Gastrocnemius medialis (tissue), 4 donors: ENCODE measurements around the gene GOSR2. TPM values are rescaled to one million over a fixed set of nuclear protein-coding genes. Genes with fewer than 3 reads are reported as not detected.

Experiments
- ATAC-seq, 2 donors: fragments of 150-250 bp; one replicate each; pipeline ENCODE4 v1.9.1; 2016
- DNase-seq, 2 donors: peaks; one replicate each; pipeline ENCODE4 v3.0.0-alpha.2; 2019
- H3K27ac ChIP-seq, 4 donors: fragments of 200-600 bp; sonication (generic); 1 replicate in 1 of 4; 2 replicates in 3 of 4; pipeline ENCODE4 v1.5.1; 2016 to 2018; ENCODE audit warnings: mild to moderate bottlenecking in 2 of 4, moderate library complexity in 1 of 4
- H3K27me3 ChIP-seq, 3 donors: fragments of 200-600 bp; sonication (generic) in 2 of 3; 1 replicate in 1 of 3; 2 replicates in 2 of 3; pipeline versions ENCODE4 v1.5.1 to v1.6.0; 2016 to 2019; ENCODE audit warnings: mild to moderate bottlenecking in 1 of 3, moderate library complexity in 1 of 3
- H3K36me3 ChIP-seq, 2 donors: fragments of 200-600 bp; sonication (generic) in 1 of 2; one replicate each; pipeline ENCODE4 v1.5.1; 2017 to 2018
- H3K4me1 ChIP-seq, 2 donors: fragments of 200-600 bp; sonication (generic) in 1 of 2; one replicate each; pipeline ENCODE4 v1.5.1; 2016 to 2017; ENCODE audit warnings: mild to moderate bottlenecking in 2 of 2
- H3K4me3 ChIP-seq, 4 donors: fragments of 200-600 bp; sonication (generic) in 3 of 4; 1 replicate in 1 of 4; 2 replicates in 3 of 4; pipeline ENCODE4 v1.5.1; 2016 to 2019; ENCODE audit warnings: mild to moderate bottlenecking in 2 of 4
- H3K9me3 ChIP-seq, 3 donors: fragments of 200-600 bp; sonication (generic) in 2 of 3; 1 replicate in 1 of 3; 2 replicates in 2 of 3; pipeline ENCODE4 v1.5.1; 2016 to 2019
- POLR2A ChIP-seq, 2 donors: fragments of 450-650 bp; IDR thresholded peaks; one replicate each; pipeline ENCODE4 v1.6.1; 2017; ENCODE audit warnings: antibody characterized with exemption in 2 of 2, mild to moderate bottlenecking in 2 of 2, moderate library complexity in 2 of 2
- in situ Hi-C, 4 donors: fragments of 200-750 bp; cut with MboI; loops; one replicate each; pipeline versions ENCODE4 v1.15.0 to v1.8.0; 2017; ENCODE audit warnings: low sequenced_read_pairs in 4 of 4
- intact Hi-C: fragments of 100-400 bp; cut with DNase I; formaldehyde crosslinking; loops from one replicate; pipeline ENCODE4 v1.15.1; 2023; ENCODE audit warnings: low total_unique reads
- total RNA-seq, 4 donors: library from RNA; depleted of rRNA; stranded (reverse); fragments of >200 nt; gene quantifications; one replicate each; pipeline versions ENCODE4 v1.1.0 to v1.2.3, GENCODE V29; 2016
- TF ChIP-seq, protein P1 (sequence below), 5 experiments: fragments of 450-650 bp in 3 of 5; fragments of 200-600 bp in 2 of 5; sonication (generic) in 2 of 5; IDR thresholded peaks in 4 of 5; conservative IDR thresholded peaks in 1 of 5; 1 replicate in 4 of 5; 2 replicates in 1 of 5; pipeline ENCODE4 v1.5.1; 2016 to 2019; ENCODE audit warnings: antibody characterized with exemption in 5 of 5, mild to moderate bottlenecking in 3 of 5, moderate library complexity in 3 of 5

Gene GOSR2
- total RNA-seq, result 10 to 100 TPM; 25.3 to 32.9 (median 31.6) TPM

DNA sequence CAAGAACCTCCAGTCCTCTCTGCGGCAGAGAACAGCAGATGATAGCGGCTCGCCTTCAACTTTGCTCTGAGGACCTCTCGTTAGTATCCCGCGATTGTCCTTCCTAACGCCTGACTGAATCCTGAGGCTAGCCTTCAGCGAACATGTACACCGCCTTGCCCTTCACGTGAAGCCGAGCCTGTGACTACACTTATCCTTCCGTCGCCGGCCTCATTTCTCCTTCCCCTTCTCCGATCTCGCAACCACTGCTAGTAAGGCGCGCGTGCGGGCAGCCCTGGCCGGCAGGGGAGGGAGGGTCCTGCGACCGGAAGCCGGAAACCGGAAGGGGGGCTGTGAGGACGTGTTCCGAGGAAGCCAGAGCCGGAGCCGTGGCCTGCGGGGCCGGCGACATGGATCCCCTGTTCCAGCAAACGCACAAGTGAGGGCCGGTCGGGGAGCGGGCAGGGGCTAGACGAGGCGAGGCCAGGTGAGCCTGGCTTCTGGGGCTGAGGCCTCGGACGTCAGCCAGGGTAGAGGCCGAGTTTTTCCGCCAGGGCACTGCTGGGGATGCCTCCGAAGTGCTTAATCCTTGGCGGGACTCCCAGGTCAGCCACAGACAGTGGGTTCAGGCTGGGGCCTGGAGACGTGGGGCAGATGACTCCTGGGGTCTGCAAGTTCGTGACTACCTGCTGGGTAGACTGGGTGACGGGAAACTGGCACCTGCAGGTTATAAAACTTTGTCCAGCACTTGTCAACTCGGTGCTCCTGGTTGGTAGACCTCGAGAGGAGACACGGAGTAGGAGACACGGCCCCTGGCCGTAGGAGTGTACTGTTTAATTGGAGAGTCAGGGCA lies at the start of gene GOSR2:
Gene GOSR2, plus strand, starts transcription at position 357 of the 832 bp plus-strand sequence. Its CDS starts 33 bp downstream, at position 390.
- ATAC-seq (peak; percentile 98 to 99), DNase-seq (peak; percentile 70 to 81)
- peak within 1 kb of the TSS; percentile 80 to 96 (median 92) for H3K4me3 ChIP-seq
- H3K36me3 ChIP-seq, result no peaks in the 10 kb centered on the region
- TF ChIP-seq, protein P1, sequence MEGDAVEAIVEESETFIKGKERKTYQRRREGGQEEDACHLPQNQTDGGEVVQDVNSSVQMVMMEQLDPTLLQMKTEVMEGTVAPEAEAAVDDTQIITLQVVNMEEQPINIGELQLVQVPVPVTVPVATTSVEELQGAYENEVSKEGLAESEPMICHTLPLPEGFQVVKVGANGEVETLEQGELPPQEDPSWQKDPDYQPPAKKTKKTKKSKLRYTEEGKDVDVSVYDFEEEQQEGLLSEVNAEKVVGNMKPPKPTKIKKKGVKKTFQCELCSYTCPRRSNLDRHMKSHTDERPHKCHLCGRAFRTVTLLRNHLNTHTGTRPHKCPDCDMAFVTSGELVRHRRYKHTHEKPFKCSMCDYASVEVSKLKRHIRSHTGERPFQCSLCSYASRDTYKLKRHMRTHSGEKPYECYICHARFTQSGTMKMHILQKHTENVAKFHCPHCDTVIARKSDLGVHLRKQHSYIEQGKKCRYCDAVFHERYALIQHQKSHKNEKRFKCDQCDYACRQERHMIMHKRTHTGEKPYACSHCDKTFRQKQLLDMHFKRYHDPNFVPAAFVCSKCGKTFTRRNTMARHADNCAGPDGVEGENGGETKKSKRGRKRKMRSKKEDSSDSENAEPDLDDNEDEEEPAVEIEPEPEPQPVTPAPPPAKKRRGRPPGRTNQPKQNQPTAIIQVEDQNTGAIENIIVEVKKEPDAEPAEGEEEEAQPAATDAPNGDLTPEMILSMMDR (IDR thresholded peaks at IDR 0.05 in 4 of 5, conservative IDR thresholded peaks at IDR 0.05 in 1 of 5), result peak in 3 of 5 experiments; percentile 9 to 30 (median 14)
- peak; percentile 66 to 94 for TF ChIP-seq POLR2A (IDR thresholded peaks at IDR 0.05)
- H3K27me3 ChIP-seq, result no peaks in the 10 kb centered on the region
- intact Hi-C loops (no loop called here), in situ Hi-C loops (no loop called here)
- peak within 1 kb of the TSS; percentile 90 to 92 (median 92) for H3K27ac ChIP-seq
- H3K4me1 ChIP-seq, result peaks cover 28 to 34% of the 10 kb centered on the region in 2 donors
- no peaks in the 10 kb centered on the region for H3K9me3 ChIP-seq

DNA sequence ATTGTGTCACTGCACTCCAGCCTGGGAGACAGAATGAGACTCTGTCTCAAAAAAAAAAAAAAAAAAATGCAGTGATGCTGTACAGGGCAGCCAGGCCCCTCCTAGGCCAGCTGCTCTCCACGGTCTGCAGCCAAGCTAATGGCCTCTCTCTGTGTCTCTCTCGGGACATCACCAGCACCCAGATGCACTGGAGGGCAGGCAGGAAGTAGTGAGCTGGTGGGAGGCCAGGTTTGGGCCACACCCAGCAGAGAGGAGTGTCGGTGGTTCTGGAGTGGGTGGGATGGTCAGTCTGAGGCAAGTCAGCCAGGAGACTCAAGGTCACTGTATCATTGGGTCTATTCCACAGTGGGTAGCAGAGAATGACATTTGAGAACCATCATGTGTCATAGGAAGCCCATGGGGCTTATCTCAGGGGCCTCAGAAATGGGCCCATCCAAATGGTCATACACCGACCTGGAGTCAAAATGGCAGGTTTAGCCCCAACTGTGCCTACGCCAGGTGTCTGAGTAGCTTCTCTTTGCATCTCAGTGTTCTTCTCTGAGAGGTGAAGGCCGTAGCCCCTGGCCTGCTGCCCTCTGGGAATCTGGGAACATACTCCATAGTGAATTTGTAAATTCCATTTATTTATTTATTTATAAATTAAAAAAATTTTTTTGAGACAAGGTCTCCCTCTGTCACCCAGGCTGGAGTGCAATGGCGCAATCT lies 48.9 kb upstream of the GOSR2 start:
- in situ Hi-C loops (no loop called here), intact Hi-C loops (no loop called here)
- Histone ChIP-seq H3K4me3 (no peak overlapping the region), H3K27me3 (no peaks in the 10 kb centered on the region), H3K27ac (no peak overlapping the region), H3K9me3 (no peaks in the 10 kb centered on the region), H3K36me3 (no peaks in the 10 kb centered on the region), H3K4me1 (no peaks in the 10 kb centered on the region)
- ATAC-seq (no peak), DNase-seq (no peak)
- TF ChIP-seq POLR2A (IDR thresholded peaks at IDR 0.05), result no peak
- TF ChIP-seq, protein P1 (IDR thresholded peaks at IDR 0.05 in 4 of 5, conservative IDR thresholded peaks at IDR 0.05 in 1 of 5), result no peak

DNA sequence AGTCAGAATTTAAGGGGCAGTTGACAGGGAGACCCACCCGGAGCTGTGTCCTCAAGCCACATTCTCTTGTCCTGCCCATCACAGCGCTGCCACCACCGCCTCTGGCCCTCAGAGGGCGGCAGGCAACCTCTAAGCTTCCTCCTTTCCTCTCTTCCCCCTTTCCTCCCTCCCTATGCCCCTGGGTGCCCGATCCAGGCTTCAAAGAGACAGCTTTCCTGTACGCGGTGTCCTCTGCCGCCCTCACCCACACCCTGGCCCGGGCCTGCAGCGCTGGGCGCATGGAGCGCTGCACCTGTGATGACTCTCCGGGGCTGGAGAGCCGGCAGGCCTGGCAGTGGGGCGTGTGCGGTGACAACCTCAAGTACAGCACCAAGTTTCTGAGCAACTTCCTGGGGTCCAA lies 48.1 kb upstream of the GOSR2 start:
- intact Hi-C loops (no loop called here), in situ Hi-C loops (no loop called here)
- no peak overlapping the region for H3K27ac ChIP-seq
- no peaks in the 10 kb centered on the region for H3K9me3 ChIP-seq
- no peaks in the 10 kb centered on the region for H3K4me1 ChIP-seq
- DNase-seq, result no peak
- TF ChIP-seq, protein P1 (IDR thresholded peaks at IDR 0.05 in 4 of 5, conservative IDR thresholded peaks at IDR 0.05 in 1 of 5), result no peak
- no peak for TF ChIP-seq POLR2A (IDR thresholded peaks at IDR 0.05)
- no peak overlapping the region for H3K4me3 ChIP-seq
- no peaks in the 10 kb centered on the region for H3K36me3 ChIP-seq
- H3K27me3 ChIP-seq, result no peaks in the 10 kb centered on the region
- ATAC-seq, result no peak

DNA sequence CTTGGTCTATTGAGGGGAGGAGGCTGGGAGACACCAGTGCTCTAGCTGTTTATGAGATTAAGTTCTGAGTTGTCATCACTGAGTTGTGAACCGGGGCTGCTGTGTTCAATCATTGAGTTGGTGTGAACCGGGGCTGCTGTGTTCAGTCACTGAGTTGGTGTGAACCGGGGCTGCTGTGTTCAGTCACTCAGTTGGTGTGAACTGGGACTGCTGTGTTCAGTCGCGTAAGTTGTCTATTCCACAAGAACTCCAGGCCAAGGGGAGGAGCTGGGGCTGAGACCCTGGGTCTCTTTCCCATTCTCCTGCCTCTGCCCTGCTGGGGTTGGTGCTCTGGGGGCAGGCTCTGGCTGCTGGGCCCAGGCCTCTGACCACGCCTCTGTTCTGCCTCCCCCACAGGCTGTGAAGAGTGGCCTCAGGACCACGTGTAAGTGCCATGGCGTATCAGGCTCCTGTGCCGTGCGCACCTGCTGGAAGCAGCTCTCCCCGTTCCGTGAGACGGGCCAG lies 47.1 kb upstream of the GOSR2 start:
- intact Hi-C loops, result no loop called here
- in situ Hi-C loops, result no loop called here
- H3K4me3 ChIP-seq, result no peak overlapping the region

More for the DNA sequence above, 47.1 kb upstream of the GOSR2 start:
- no peaks in the 10 kb centered on the region for H3K9me3 ChIP-seq
- no peak for ATAC-seq
- H3K36me3 ChIP-seq, result no peaks in the 10 kb centered on the region
- DNase-seq, result no peak
- TF ChIP-seq POLR2A (IDR thresholded peaks at IDR 0.05), result no peak
- TF ChIP-seq, protein P1 (IDR thresholded peaks at IDR 0.05 in 4 of 5, conservative IDR thresholded peaks at IDR 0.05 in 1 of 5), result no peak
- no peaks in the 10 kb centered on the region for H3K27me3 ChIP-seq
- H3K27ac ChIP-seq, result no peak overlapping the region
- H3K4me1 ChIP-seq, result no peaks in the 10 kb centered on the region
